ENCODE data around the gene RAD54L. TPM values are rescaled to one million over a fixed set of nuclear protein-coding genes. Genes with fewer than 3 reads are reported as not detected.
"Not testable (repeated sequence)": the region's sequence is repeated elsewhere in the genome, so short reads cannot be mapped to it uniquely, and the experiment has no call there.

RAD54L gene
- total RNA-seq, 1 donor from 2014 or later: 49.0 TPM

DNA sequence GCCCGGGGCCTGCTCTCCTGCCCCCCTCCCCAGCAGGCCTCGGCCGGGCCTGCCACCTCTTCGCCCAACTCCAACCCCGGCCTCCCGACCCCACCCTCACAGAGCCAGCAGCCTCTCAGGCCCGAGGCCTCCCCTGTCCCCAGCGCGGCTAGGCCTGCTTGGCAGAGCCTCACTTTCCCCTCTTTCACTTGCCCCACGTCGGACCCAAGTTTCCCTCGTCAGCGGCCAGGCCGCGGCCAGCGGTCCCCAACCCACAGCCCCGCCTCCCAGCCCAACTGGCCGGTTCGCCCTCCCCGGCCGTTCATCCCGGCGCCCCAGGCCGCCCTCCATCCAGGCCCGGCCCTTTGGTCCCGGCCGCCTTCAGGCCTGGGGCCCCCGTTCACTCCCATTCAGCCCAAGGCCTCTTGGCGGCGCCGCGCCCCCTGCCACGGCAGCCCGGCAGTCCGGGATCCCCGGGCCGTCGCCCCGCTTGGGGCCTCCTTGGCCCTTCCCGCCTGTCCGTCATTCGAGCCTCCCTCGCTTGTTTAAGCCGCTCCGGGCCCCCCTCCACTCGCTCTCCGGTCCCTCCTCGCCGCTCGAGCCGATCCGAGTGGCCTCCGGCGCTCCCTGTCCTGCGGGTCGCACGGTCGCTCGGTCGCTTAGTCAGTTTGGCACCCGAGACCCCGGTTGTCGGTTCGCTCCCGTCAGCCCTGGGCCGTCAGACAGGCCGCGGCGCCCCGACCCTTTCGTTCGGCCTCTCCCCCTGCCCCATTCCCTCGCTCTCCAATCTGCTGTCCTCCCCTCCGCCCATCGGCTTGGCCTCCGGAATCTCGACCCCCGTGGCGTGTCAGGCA is 54.5 kb downstream of the RAD54L start:
- peaks cover 31% of the 10 kb centered on the region for H3K4me1 Mint-ChIP-seq (ENCODE audit: low read depth)
- intact Hi-C loops (cut with micrococcal nuclease): loop anchor here (2.0 kb wide), 1 partner anchor 47 kb away; no protein-coding TSS in a partner anchor
- peak overlapping the region; percentile 99 for H3K4me3 Mint-ChIP-seq (ENCODE audit: low read depth)
- DNase-seq (ENCODE audit: low spot score): peak; percentile 48
- no peaks in the 10 kb centered on the region for H3K9me3 Mint-ChIP-seq
- H3K27me3 Mint-ChIP-seq (ENCODE audit: low read depth): no peaks in the 10 kb centered on the region
- peaks cover 42% of the 10 kb centered on the region for H3K36me3 Mint-ChIP-seq (ENCODE audit: low read depth)
- peak overlapping the region; percentile 97 for H3K27ac Mint-ChIP-seq

DNA sequence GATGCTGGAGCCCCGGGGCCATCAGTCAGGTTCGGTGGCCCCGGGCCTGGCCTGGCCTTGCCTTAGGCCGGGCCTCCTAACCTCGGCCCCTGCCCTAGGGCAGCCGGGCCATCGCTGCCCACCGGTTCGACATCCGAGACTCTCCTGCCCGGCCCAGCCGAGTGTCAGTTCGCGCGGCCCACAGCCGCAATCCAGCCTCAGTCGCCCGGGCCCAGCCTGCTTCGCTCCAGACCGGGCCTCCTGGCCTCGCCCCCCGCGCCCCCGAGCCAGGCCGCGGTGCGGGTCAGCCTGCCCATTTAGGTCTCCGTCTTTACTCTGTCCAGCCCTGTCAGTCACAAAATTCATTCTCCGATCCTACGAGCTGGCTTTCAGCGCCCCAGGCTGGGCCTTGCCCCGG is 55.1 kb downstream of the RAD54L start:
- intact Hi-C loops (cut with micrococcal nuclease): loop anchor here (1.0 to 2.0 kb wide), 3 partner anchors 38 to 55 kb away; partner anchors contain the start of genes NSUN4 and RAD54L
- H3K36me3 Mint-ChIP-seq (ENCODE audit: low read depth): peaks cover 41% of the 10 kb centered on the region
- peak overlapping the region; percentile 97 for H3K27ac Mint-ChIP-seq
- no peaks in the 10 kb centered on the region for H3K9me3 Mint-ChIP-seq
- H3K4me3 Mint-ChIP-seq (ENCODE audit: low read depth): peak overlapping the region; percentile 99
- peaks cover 35% of the 10 kb centered on the region for H3K4me1 Mint-ChIP-seq (ENCODE audit: low read depth)
- DNase-seq (ENCODE audit: low spot score): peak; percentile 46
- H3K27me3 Mint-ChIP-seq (ENCODE audit: low read depth): no peaks in the 10 kb centered on the region

DNA sequence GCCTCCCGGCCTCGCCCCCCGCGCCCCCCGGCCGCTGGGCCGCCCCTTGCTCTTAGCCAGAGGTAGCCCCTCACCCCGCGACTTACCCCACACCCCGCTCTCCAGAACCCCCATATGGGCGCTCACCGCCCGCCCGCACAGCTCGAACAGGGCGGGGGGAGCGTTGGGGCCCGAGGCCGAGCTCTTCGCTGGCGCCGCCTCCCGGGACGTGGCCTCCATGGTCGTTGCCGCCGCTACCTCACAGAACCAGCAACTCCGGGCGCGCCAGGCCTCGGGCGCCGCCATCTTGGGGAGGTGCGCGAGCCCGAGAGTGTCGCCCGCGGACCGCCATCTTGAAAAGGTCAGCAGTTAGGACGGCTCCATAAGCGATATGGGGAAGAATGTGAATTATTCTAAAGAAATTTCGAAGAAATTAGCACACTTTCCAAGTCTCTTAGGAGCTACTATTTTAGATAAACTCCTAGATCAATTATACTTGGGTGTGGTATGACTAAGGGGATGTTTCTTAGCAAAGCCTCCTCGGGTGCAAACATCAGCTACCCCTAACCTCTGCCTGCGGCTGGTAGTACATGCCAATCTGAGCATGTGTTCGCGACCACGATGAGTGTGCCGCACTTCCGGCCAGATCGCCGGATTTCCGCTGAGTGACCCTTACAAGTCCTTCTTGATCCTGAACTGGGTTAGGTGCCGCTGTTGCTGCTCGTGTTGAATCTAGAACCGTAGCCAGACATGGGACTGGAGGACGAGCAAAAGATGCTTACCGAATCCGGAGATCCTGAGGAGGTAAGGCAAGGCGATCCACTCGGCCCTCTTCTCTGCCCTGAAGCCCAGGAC is 55.7 kb downstream of the RAD54L start, which contains the start of the genes LRRC41 and UQCRH:
TSS of gene LRRC41 (minus strand) at position 579 of the 834 bp plus-strand sequence. CDS start at position 285, 294 bp downstream.
TSS of gene UQCRH (plus strand) at position 661 of the 834 bp plus-strand sequence. CDS start at position 730, 69 bp downstream.
- H3K9me3 Mint-ChIP-seq: no peaks in the 10 kb centered on the region
- DNase-seq (ENCODE audit: low spot score): peak; percentile 92
- H3K4me3 Mint-ChIP-seq (ENCODE audit: low read depth): peak within 1 kb of the TSS; percentile 99
- intact Hi-C loops (cut with micrococcal nuclease): loop anchor here (1.0 to 2.0 kb wide), 3 partner anchors 37 to 56 kb away; partner anchors contain the start of genes NSUN4 and RAD54L
- peak within 1 kb of the TSS; percentile 97 for H3K27ac Mint-ChIP-seq
- peaks cover 42% of the 10 kb centered on the region for H3K36me3 Mint-ChIP-seq (ENCODE audit: low read depth)
- H3K4me1 Mint-ChIP-seq (ENCODE audit: low read depth): peaks cover 38% of the 10 kb centered on the region
- no peaks in the 10 kb centered on the region for H3K27me3 Mint-ChIP-seq (ENCODE audit: low read depth)

DNA sequence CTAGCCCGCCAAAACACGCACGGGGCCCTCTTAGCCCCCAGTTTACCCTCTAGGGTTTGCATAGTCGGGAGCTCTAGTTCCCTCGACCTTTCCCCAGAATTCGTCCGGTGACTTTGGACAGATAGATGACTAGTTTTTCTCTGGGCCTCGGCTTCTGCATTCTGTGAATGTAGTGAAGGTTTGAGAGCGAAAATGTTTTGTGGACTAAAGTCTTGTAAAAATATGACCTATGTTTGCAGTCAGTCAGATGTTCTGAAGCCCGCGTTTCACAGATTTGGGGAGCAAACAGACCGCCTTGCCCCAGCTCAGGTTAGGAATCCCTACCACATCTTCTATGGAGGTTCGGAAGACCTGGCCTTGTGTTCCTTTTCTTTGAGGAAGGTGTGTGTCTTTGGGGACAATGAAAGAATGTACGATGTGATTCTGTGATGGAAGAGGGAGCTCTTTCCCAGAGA is 56.3 kb downstream of the RAD54L start:
- intact Hi-C loops (cut with micrococcal nuclease): loop anchor here (1.0 to 2.0 kb wide), 3 partner anchors 36 to 57 kb away; partner anchors contain the start of genes NSUN4 and RAD54L
- Mint-ChIP-seq H3K27me3 (ENCODE audit: low read depth) (no peaks in the 10 kb centered on the region), H3K4me1 (ENCODE audit: low read depth) (peaks cover 36% of the 10 kb centered on the region), H3K27ac (peak overlapping the region; percentile 97), H3K36me3 (ENCODE audit: low read depth) (peaks cover 49% of the 10 kb centered on the region), H3K4me3 (ENCODE audit: low read depth) (peak overlapping the region; percentile 99), H3K9me3 (no peaks in the 10 kb centered on the region)
- no peak for DNase-seq (ENCODE audit: low spot score)

DNA sequence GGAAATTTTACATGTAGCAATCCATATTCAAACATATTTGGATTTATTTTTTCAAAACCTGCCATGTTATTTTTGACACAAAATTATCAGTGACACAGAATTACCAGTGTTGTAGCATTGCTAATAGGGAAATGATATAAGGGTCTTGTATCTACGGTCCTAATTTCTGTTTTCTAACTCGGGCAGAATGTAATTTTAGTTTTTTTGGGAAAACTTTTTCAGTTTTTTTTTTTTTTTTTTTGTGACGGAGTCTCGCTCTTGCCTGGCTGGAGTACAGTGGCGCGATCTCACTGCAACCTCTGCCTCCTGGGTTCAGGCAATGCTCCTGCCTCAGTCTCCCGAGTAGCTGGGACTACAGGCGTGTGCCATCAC is 58.6 kb downstream of the RAD54L start:
- H3K9me3 Mint-ChIP-seq: no peaks in the 10 kb centered on the region
- no peak overlapping the region for H3K4me3 Mint-ChIP-seq (ENCODE audit: low read depth)
- H3K27me3 Mint-ChIP-seq (ENCODE audit: low read depth): no peaks in the 10 kb centered on the region
- H3K36me3 Mint-ChIP-seq (ENCODE audit: low read depth): peaks cover 59% of the 10 kb centered on the region
- no peak for DNase-seq (ENCODE audit: low spot score)
- peaks cover 25% of the 10 kb centered on the region for H3K4me1 Mint-ChIP-seq (ENCODE audit: low read depth)
- peak overlapping the region; percentile 22 for H3K27ac Mint-ChIP-seq
- intact Hi-C loops (cut with micrococcal nuclease): no loop called here

DNA sequence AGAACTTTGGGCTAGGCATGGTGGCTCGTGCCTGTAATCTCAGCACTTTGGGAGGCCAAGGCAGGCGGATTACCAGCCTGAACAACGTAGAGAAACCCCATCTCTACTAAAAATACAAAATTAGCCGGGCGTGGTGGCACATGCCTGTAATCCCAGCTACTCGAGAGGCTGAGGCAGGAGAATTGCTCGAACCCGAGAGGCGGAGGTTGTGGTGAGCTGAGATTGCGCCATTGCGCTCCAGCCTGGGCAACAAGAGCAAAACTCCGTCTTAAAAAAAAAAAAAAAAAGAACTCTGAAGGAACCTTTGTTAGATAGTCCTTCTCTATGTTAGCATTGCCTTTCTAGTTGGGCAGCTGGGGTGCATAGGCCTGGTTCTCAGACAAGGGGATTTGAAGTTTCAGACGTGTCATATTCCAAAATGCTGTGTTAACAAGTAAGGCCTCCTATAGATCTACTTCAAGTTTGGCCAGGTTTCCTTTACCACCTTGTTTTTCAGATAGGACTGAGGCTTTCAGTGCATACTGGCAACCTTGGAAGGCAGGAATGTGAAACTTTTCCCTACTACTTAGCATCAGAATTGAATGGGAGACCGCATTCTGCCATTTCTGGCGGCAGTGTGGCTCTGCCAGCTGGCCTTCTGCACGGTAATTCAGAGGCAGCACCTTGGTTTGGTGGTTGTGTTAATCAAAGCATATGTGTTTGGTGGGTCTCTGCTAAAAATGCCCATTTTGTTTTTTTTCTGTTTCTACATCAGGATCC is 62.0 kb downstream of the RAD54L start:
- no peak overlapping the region for H3K4me3 Mint-ChIP-seq (ENCODE audit: low read depth)
- H3K4me1 Mint-ChIP-seq (ENCODE audit: low read depth): peaks cover 18% of the 10 kb centered on the region
- intact Hi-C loops (cut with micrococcal nuclease): no loop called here
- no peak overlapping the region for H3K27ac Mint-ChIP-seq
- peaks cover 72% of the 10 kb centered on the region for H3K36me3 Mint-ChIP-seq (ENCODE audit: low read depth)
- no peaks in the 10 kb centered on the region for H3K27me3 Mint-ChIP-seq (ENCODE audit: low read depth)
- no peak for DNase-seq (ENCODE audit: low spot score)
- H3K9me3 Mint-ChIP-seq: no peaks in the 10 kb centered on the region

DNA sequence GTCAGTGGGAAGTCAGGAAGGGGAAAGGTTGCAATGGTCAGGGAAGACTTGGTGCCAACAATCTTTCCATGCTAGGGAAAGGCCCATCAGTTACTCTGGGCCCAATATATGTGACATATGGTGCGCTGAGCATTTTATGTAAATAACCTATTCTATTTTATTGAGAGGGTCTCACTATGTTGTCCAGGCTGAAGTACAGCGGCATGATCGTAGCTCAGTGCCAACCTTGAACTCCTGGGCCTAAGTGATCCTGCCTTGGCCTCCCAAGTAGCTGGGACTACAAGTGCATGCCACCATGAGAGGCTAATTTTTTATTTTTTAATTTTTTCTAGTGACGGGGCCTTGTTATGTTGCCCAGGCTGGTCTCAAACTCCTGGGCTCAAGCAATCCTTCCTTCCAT is 62.8 kb downstream of the RAD54L start:
- no peak overlapping the region for H3K27ac Mint-ChIP-seq
- peaks cover 71% of the 10 kb centered on the region for H3K36me3 Mint-ChIP-seq (ENCODE audit: low read depth)
- H3K27me3 Mint-ChIP-seq (ENCODE audit: low read depth): no peaks in the 10 kb centered on the region
- DNase-seq (ENCODE audit: low spot score): no peak
- H3K4me3 Mint-ChIP-seq (ENCODE audit: low read depth): no peak overlapping the region
- H3K9me3 Mint-ChIP-seq: no peaks in the 10 kb centered on the region
- intact Hi-C loops (cut with micrococcal nuclease): no loop called here
- peaks cover 15% of the 10 kb centered on the region for H3K4me1 Mint-ChIP-seq (ENCODE audit: low read depth)

DNA sequence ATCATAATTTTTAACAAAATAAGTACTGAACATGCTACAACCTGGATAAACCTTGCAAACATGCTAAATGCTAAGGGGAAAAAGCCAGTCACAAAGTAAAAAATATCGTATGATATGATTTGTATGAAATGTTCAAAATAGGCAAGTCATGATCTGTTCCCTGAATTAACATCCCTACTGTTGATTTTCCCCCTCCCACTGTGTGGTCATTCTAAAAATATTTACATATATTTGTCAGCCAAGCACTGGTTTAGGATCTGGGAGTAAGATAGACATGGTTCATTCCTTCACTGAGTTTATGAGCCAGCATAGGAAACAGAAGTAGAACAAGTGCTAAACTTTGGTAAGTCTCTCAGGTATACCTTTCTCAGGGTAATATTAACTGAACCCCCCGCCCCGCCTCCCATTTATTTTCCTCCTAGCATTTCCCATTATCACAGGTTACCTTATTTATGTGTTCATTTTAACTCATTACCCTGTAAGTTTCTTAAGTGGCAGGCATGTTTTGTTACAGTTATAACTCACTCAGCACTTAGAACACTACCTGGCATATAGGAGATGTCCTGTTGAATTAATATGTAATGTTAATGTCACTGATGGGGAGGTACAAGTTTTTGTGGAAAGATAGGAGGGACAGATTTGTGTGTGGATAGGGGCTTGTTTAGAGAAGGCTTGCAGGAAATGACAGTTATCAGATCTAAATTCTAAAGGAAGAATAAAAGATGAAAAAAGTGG is 68.3 kb downstream of the RAD54L start:
- intact Hi-C loops (cut with micrococcal nuclease): no loop called here
- Mint-ChIP-seq H3K4me1 (ENCODE audit: low read depth) (no peaks in the 10 kb centered on the region), H3K27me3 (ENCODE audit: low read depth) (no peaks in the 10 kb centered on the region), H3K36me3 (ENCODE audit: low read depth) (peaks cover 43% of the 10 kb centered on the region), H3K27ac (no peak overlapping the region), H3K9me3 (no peaks in the 10 kb centered on the region), H3K4me3 (ENCODE audit: low read depth) (no peak overlapping the region)
- DNase-seq (ENCODE audit: low spot score): no peak

DNA sequence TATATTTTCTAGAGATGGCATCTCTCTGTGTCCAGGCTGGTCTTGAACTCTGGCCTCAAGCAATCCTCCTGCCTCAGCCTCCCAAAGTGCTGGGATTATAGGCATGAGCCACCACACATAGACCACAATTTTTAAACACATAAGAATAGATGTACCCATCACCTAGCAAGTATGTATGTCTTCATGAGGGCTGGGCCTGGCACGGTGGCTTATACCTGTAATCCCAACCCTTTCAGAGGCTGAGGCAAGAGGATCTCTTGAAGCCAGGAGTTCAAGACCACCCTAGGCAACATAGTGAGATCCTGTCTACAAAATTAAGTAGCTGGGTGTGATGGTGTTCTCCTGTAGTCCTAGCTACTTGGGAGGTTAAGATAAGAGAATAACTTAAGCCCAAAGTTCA is 69.8 kb downstream of the RAD54L start:
- intact Hi-C loops (cut with micrococcal nuclease): no loop called here
- Mint-ChIP-seq H3K4me1 (ENCODE audit: low read depth) (no peaks in the 10 kb centered on the region), H3K36me3 (ENCODE audit: low read depth) (peaks cover 31% of the 10 kb centered on the region), H3K4me3 (ENCODE audit: low read depth) (no peak overlapping the region), H3K27ac (no peak overlapping the region), H3K27me3 (ENCODE audit: low read depth) (no peaks in the 10 kb centered on the region), H3K9me3 (no peaks in the 10 kb centered on the region)
- no peak for DNase-seq (ENCODE audit: low spot score)

DNA sequence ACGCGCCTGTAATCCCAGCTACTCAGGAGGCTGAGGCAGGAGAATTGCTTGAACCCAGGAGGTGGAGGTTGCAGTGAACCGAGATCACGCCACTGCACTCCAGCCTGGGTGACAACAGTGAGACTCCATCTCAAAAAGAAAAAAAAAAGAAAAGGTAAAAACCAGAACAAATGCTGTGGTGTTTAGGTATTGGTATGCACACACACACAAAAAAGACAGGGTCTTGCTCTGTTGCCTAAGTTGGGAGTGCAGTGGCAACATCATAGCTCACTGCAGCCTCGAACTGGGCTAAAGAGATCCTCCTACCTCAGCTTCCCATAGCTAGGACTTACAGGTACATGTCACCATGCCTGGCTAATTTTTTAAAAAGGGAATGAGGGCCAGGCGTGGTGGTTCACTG is 71.7 kb downstream of the RAD54L start:
- H3K27me3 Mint-ChIP-seq (ENCODE audit: low read depth); DNase-seq (ENCODE audit: low spot score); H3K27ac Mint-ChIP-seq; H3K4me1 Mint-ChIP-seq (ENCODE audit: low read depth); intact Hi-C loops (cut with micrococcal nuclease); H3K4me3 Mint-ChIP-seq (ENCODE audit: low read depth); H3K9me3 Mint-ChIP-seq: not testable (repeated sequence)
- peaks cover 17% of the 10 kb centered on the region for H3K36me3 Mint-ChIP-seq (ENCODE audit: low read depth)

DNA sequence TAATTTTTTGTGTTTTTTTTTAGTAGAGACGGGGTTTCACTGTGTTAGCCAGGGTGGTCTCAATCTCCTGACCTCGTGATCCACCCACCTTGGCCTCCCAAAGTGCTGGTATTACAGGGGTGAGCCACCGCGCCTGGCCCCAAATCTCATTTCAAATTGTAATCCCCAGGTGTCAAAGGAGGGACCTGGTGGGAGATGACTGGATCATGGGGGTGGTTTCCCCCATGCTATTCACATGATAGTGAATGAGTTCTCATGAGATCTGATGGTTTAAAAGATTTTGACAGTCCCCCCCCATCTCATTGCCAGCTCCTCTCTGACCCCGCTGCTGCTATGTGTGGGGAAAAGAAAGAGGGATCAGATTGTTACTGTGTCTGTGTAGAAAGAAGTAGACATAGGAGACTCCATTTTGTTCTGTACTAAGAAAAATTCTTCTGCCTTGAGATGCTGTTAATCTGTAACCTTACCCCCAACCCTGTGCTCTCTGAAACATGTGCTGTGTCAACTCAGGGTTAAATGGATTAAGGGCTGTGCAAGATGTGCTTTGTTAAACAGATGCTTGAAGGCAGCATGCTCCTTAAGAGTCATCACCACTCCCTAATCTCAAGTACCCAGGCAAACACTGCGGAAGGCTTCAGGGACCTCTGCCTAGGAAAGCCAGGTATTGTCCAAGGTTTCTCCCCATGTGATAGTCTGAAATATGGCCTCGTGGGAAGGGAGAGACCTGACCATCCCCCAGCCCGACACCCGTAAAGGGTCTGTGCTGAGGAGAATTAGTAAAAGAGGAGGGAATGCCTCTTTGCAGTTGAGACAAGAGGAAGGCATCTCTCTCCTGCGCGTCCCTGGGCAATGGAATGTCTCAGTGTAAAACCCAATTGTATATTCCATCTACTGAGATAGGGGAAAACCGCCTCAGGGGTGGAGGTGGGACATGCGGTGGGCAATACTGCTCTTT is 72.7 kb downstream of the RAD54L start:
- H3K9me3 Mint-ChIP-seq; intact Hi-C loops (cut with micrococcal nuclease); H3K4me3 Mint-ChIP-seq (ENCODE audit: low read depth): not testable (repeated sequence)

More for the DNA sequence above, 72.7 kb downstream of the RAD54L start:
- not testable (repeated sequence) for H3K4me1 Mint-ChIP-seq (ENCODE audit: low read depth); H3K27ac Mint-ChIP-seq; DNase-seq (ENCODE audit: low spot score); H3K27me3 Mint-ChIP-seq (ENCODE audit: low read depth)
- peaks cover 10% of the 10 kb centered on the region for H3K36me3 Mint-ChIP-seq (ENCODE audit: low read depth)
